ENCODE measurements around the gene CLNS1A.

Gene CLNS1A

GRCh38 chr11:77637345-77638165 is at the start of gene CLNS1A:
Gene CLNS1A (minus strand): TSS chr11:77637794. CDS start chr11:77637714, 80 bp downstream.
- in situ Hi-C loops (cut with HindIII; ENCODE audit: low pct_ligation_motif_present, low pct_unique_long_range_greater_than_20kb, low sequenced_read_pairs) = no loop called here
- peak; percentile 86 for DNase-seq

DNA sequence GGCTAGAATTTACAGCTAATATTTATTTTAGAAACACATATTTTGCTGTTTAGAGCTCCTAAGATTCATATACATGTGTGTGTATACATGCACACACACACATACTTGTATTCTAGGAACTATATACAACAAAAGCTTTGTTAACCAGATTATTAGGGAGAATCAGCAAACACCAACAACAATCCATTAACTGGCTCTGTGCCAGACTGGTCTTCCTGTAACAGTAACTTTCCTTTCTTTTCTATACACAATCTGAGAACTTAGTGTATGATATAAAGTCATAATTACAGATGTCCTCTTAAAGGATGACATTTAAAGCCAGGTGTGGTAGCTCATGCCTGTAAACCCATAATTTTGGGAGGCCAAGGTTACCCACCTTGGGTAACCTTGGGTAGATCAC is 49.5 kb upstream of the CLNS1A start:
- DNase-seq = no peak
- in situ Hi-C loops (cut with HindIII; ENCODE audit: low pct_ligation_motif_present, low pct_unique_long_range_greater_than_20kb, low sequenced_read_pairs) = no loop called here

- in situ Hi-C loops (cut with HindIII; ENCODE audit: low pct_ligation_motif_present, low pct_unique_long_range_greater_than_20kb, low sequenced_read_pairs) = no loop called here
- DNase-seq = no peak
Measured at GRCh38 chr11:77677138-77677537, 39.5 kb upstream of the CLNS1A start.

- in situ Hi-C loops (cut with HindIII; ENCODE audit: low pct_ligation_motif_present, low pct_unique_long_range_greater_than_20kb, low sequenced_read_pairs) = no loop called here
- DNase-seq = peak; percentile 54
Measured at GRCh38 chr11:77672264-77672663, 34.7 kb upstream of the CLNS1A start.

- in situ Hi-C loops (cut with HindIII; ENCODE audit: low pct_ligation_motif_present, low pct_unique_long_range_greater_than_20kb, low sequenced_read_pairs) = no loop called here
- DNase-seq = no peak
Measured at GRCh38 chr11:77669848-77670511, 32.4 kb upstream of the CLNS1A start.

DNA sequence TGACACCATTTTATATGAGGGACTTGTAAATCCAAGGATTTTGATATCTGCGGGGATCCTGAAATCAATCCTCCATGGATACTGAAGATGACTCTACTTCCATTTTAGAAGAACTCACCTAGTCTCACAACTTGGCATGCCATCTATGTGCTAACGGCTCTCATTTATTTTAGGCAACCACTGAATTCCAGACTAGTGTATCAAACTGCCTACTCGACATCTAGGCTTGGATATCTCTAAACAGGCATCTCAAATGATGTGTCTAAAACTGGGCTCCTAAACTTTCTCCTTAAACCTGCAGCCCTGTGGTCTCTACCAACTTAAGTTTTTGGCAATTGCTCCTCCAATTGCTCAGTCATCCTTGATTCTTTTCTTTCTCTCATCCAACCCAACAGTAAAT is 31.2 kb upstream of the CLNS1A start:
- in situ Hi-C loops (cut with HindIII; ENCODE audit: low pct_ligation_motif_present, low pct_unique_long_range_greater_than_20kb, low sequenced_read_pairs) = no loop called here
- DNase-seq = no peak

- in situ Hi-C loops (cut with HindIII; ENCODE audit: low pct_ligation_motif_present, low pct_unique_long_range_greater_than_20kb, low sequenced_read_pairs) = no loop called here
- no peak for DNase-seq
Measured at GRCh38 chr11:77665240-77665965, 27.8 kb upstream of the CLNS1A start.

DNA sequence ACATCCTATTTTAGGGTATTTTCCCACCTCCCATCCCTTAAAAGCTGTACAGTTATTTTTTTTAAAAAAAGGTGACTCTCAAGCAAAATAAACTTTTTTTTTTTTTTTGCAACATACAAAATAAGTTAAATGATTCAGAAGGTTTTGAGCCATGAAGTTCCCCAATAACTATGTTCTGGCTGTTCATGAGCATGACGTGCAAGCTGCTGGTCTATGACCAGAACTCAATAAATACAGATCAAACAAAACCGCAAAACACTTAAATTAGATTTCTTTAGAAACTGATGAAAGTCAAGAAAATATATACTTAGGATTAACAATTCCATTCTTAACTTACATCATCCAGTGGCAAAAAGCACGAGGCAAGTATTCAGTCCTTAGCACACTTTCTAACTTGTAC is 24.1 kb upstream of the CLNS1A start:
- in situ Hi-C loops (cut with HindIII; ENCODE audit: low pct_ligation_motif_present, low pct_unique_long_range_greater_than_20kb, low sequenced_read_pairs) = no loop called here
- DNase-seq = no peak

GRCh38 chr11:77660947-77661346 is 23.4 kb upstream of the CLNS1A start:
- no peak for DNase-seq
- in situ Hi-C loops (cut with HindIII; ENCODE audit: low pct_ligation_motif_present, low pct_unique_long_range_greater_than_20kb, low sequenced_read_pairs) = no loop called here

GRCh38 chr11:77658213-77659013 is 20.8 kb upstream of the CLNS1A start:
- in situ Hi-C loops (cut with HindIII; ENCODE audit: low pct_ligation_motif_present, low pct_unique_long_range_greater_than_20kb, low sequenced_read_pairs) = no loop called here
- DNase-seq = no peak

DNA sequence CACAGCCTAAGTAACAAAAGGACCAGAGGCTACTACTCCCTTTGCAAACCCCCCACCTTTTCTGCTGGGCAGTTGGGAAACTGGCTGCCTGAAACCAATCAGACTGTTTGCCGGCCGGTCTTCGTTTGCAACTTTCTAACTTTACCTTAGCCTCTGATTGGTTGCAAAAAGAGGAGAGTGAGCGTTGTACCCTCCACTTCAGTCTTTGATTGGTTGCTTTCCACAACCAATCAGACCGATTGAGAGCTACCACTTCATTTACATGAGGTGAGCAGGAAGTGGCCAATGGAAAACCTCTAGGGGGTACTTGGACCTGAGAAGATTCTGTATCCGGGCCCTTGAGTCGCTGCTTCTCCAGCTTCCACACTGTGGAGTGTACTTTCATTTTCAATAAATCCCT is 18.8 kb upstream of the CLNS1A start:
- no peak for DNase-seq
- in situ Hi-C loops (cut with HindIII; ENCODE audit: low pct_ligation_motif_present, low pct_unique_long_range_greater_than_20kb, low sequenced_read_pairs) = no loop called here

GRCh38 chr11:77654770-77655434 is 17.3 kb upstream of the CLNS1A start:
- DNase-seq = no peak

GRCh38 chr11:77650123-77650522 is 12.5 kb upstream of the CLNS1A start:
- in situ Hi-C loops (cut with HindIII; ENCODE audit: low pct_ligation_motif_present, low pct_unique_long_range_greater_than_20kb, low sequenced_read_pairs) = no loop called here
- DNase-seq = no peak

More at GRCh38 chr11:77654770-77655434, 17.3 kb upstream of the CLNS1A start:
- in situ Hi-C loops (cut with HindIII; ENCODE audit: low pct_ligation_motif_present, low pct_unique_long_range_greater_than_20kb, low sequenced_read_pairs) = no loop called here

DNA sequence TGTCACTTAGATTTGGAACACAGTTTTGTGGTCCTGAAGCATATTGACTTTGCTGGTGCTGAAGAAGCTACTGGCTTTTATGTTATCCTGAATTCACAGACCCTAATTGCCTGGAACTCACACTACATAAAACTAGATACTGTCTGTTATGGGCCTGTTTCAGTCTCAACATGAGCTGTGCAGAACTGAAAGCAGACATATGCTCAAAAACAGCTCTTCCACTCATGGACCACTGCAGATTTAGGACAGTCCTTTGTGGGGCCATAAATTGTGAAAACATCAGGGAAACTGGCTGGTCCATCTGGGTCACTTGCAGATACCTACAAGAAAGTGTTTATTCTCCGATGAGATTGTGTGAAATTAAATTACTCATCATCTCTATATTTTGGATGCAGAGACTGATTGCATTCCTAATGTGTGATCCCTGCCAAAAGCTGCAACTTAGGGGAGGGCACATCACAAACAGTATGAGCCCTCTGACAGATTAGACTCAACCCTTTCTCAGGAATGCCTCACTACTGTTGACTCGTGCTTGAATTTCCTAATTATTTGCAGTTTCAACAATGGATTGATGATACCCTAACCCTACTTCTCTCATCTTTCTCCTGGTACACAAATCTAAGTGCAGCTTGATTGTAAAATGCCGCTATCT is 10.2 kb upstream of the CLNS1A start:
- DNase-seq = no peak
- in situ Hi-C loops (cut with HindIII; ENCODE audit: low pct_ligation_motif_present, low pct_unique_long_range_greater_than_20kb, low sequenced_read_pairs) = no loop called here

GRCh38 chr11:77644887-77645286 is 7.3 kb upstream of the CLNS1A start:
- no peak for DNase-seq
- in situ Hi-C loops (cut with HindIII; ENCODE audit: low pct_ligation_motif_present, low pct_unique_long_range_greater_than_20kb, low sequenced_read_pairs) = no loop called here

- in situ Hi-C loops (cut with HindIII; ENCODE audit: low pct_ligation_motif_present, low pct_unique_long_range_greater_than_20kb, low sequenced_read_pairs) = no loop called here
- DNase-seq = no peak
Measured at GRCh38 chr11:77642228-77642627, 4.6 kb upstream of the CLNS1A start.

DNA sequence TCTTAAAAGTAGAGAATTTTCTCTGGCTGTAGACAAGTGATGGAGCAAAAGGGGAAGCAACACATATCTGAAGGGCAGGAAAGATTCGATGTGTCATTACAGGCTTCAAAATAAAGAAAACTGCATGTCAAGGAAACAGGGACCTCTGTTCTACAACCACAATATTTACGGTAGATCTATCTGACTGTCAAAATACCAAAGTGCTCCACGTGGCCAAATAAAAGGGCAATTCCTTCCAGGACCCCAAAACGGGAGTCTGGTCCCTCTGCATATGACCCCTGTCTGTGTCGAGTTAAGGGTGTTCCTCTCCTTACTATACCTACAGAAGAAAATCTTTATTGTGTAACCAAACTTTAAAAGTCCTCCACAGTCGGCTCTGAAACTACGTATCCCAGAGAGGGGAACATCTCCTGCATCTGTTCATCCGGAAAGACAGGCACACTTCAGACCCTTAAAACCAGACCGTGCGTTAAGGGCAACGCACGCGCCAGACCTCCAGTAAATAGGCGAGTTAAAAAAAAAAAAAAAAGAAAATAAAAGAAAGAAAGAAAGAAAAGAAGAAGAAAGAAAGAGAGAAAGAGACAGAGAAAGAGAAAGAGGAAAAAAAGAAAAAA is 756 bp downstream of the CLNS1A start:
- in situ Hi-C loops (cut with HindIII; ENCODE audit: low pct_ligation_motif_present, low pct_unique_long_range_greater_than_20kb, low sequenced_read_pairs) = no loop called here

More for the DNA sequence above, 756 bp downstream of the CLNS1A start:
- DNase-seq = no peak
